Measurements from ENCODE around the gene DEAF1.

The DEAF1 gene

DNA sequence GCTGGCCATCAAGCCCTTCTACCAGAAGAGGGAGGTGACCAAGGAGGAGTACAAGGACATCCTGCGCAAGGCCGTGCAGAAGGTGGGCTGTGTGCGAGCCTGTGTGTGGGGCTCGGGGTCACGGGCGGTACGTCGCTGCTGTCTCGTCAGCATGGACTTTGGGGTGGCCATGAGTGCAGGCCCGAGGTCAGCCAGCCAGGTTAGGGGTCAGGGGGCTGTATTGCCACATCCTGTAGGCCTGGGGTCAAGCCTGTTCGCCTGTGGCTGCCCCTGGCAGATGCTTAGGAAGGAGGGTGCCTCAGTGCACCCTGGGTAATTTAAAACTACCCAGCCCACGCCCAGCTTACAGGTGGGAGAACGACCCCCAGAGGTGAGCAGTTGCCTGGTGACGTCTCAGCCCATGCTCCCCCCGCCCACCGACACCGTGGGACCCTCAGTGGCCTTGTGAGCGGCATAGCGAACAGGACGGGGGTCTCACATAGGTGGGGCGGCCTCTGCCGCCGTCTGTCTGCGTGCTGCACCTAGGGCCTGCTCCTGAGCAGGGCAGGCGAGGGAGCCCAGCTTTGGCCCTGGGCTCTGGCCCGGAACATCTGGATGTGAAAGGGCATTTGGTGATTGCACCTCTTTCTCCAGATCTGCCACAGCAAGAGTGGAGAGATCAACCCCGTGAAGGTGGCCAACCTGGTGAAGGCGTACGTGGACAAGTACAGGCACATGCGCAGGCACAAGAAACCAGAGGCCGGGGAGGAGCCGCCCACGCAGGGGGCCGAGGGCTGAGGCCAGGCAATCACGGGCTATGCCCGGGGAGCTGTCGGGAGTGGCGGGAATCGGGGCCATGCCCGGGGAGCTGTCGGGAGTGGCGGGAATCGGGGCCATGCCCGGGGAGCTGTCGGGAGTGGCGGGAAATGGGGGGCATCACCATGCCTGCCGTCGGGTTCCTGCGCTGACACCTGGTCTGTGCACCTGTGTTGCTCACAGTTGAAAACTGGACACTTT is 83.7 kb downstream of the DEAF1 start:
- no peak for DNase-seq (ENCODE audit: low spot score)

GRCh38 chr11:610146-610801 is 84.7 kb downstream of the DEAF1 start:
- no peak for DNase-seq (ENCODE audit: low spot score)

GRCh38 chr11:609341-609811 is 85.6 kb downstream of the DEAF1 start:
- DNase-seq (ENCODE audit: low spot score), result no peak

DNA sequence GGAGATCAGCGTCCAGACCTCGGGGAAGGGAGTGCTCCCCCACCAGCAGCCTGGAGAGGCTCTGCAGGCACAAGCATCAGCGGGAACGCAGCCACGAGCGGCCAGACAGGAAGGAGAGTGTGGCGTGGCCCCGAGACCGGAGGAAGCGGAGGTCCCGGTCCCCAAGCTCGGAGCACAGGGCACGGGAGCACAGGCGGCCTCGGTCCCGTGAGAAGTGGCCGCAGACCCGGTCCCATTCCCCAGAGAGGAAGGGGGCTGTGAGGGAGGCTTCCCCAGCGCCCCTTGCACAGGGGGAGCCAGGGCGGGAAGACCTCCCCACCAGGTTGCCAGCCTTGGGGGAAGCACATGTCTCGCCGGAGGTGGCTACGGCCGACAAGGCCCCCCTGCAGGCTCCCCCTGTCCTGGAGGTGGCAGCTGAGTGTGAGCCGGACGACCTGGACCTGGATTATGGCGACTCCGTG is 86.2 kb downstream of the DEAF1 start:
- DNase-seq (ENCODE audit: low spot score), result no peak

- no peak for DNase-seq (ENCODE audit: low spot score)
Measured at GRCh38 chr11:607971-608659, 86.9 kb downstream of the DEAF1 start.

DNA sequence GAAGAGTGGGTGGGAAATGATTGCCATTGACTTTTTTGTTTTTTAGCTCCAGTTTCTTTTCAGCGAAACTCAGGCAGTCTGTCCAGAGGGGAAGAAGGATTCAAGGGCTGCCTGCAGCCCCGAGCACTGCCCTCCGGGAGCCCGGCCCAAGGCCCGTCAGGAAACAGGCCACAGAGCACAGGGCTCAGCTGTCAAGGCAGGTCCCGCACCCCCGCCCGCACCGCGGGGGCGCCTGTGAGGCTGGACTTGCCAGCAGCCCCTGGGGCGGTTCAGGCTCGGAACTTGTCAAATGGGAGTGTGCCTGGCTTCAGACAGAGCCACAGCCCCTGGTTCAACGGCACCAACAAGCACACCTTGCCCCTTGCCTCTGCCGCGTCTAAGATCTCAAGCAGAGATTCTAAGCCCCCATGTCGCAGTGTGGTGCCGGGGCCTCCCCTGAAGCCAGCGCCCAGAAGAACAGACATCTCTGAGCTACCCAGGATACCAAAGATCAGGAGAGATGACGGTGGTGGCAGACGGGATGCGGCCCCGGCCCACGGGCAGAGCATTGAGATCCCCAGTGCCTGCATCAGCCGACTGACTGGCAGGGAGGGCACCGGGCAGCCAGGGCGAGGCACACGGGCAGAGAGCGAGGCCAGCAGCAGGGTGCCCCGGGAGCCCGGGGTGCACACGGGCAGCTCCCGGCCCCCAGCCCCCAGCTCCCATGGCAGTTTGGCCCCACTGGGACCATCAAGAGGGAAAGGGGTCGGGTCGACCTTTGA is 87.8 kb downstream of the DEAF1 start:
- no peak for DNase-seq (ENCODE audit: low spot score)

GRCh38 chr11:606245-606644 is 88.8 kb downstream of the DEAF1 start:
- no peak for DNase-seq (ENCODE audit: low spot score)

- DNase-seq (ENCODE audit: low spot score), result no peak
Measured at GRCh38 chr11:605286-606129, 89.5 kb downstream of the DEAF1 start.

GRCh38 chr11:603154-603553 is 91.9 kb downstream of the DEAF1 start:
- no peak for DNase-seq (ENCODE audit: low spot score)

DNA sequence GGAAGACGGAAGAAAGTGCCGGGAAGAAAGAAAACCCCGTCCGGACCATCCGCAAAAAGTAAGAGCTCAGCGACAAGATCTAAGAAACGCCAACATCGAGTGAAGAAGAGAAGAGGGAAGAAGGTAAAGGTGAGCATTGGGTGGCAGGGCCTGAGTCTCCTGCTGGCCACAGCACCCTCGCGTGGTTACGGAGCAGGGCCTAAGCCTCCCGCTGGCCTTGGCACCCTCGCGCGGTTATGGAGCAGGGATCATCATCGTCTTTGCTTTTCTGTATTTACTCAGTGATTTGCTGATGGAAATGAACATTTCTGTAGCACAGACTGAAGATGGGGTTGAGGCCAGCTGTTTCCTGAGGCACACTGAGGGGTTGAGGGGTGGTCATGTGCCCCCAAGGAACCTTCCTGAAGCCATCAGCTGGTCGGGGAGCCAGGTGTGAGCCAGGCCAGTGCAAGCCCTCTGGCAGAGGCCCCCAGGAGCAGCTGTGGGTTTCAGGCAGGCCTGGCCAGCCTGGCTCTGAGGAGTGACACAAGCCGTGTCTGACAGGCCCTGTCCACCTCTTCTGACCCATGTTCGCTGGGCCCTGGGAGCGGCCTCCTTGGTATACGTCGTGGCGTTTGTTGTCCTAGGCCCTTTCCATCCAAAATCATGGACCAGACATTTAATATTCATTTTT is 93.3 kb downstream of the DEAF1 start:
- DNase-seq (ENCODE audit: low spot score), result no peak

DNA sequence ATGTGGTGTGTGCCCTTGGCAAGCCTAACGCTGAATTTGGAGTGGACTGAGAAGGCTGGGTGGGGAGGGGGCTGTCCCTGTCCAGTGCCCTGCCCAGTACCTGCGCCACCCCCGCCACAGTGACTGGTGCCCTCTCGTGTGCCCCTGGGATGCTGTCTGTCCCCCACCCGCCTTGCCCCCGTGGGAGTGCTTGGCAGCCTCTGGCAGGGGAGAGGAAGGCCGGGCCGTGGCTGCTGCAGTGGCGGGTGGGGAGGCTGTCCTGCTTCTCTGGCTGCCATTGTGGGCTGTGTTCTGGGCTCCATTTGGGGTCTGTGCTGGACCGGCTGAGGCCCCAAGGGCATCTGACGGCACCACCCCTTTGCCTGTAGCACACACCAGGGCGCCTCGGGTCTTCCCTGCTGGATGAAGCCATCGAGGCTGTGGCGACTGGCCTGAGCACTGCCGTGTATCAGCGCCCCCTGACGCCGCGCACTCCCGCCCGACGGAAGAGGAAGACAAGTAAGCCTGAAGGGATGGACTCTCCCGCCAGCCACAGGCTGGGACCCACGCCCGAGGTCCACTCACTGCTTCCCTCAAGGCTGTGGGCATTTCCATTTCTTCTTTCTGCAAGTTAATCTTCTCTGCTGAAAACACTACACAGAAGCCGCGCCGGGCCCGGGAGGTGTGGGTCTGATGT is 96.9 kb downstream of the DEAF1 start:
- DNase-seq (ENCODE audit: low spot score), result no peak

DNA sequence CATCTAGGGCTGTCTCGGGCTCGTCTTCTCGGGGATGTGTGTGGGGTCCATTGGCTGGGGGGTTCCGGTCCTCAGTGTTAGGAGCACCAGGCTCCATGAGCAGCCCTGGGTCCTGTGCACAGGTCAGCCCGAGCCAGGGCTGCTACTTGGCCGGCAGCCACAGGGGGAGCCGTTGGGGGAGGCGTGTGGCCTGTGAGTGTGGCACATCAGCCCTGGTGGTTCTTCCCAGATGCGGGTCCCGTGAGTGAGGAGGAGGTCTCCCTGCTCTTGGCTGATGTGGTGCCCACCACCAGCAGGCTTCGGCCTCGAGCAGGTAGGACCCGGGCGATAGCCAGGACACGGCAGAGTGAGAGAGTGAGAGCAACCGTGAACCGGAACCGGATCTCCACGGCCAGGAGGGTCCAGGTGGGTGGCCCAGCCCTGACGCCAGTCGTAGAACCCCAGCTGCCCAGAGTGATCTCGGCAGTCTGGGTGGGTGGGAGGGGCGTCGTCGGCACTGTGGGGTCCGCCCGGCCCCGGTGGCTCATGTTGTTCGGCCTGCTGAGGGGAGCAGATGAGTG is 97.8 kb downstream of the DEAF1 start:
- no peak for DNase-seq (ENCODE audit: low spot score)

DNA sequence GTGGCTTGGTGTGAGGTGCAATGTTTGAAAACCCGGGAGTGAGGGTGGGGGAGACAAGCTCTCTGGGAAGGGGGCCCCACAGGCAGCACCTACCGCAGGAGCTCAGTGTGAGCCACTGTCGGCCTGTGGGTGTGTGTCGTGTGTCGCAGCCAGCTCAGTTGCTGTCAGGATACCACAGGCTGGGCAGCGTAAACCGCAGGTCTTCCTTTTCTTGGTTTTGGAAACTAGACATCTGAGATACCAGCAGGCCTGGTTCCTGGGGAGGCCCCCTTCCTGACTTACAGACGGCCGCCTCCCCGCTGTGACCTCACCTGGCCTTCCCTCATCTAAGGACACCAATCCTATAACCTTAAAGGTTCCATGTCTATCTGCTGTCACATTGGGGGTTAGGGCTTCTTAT is 98.6 kb downstream of the DEAF1 start:
- no peak for DNase-seq (ENCODE audit: low spot score)

DNA sequence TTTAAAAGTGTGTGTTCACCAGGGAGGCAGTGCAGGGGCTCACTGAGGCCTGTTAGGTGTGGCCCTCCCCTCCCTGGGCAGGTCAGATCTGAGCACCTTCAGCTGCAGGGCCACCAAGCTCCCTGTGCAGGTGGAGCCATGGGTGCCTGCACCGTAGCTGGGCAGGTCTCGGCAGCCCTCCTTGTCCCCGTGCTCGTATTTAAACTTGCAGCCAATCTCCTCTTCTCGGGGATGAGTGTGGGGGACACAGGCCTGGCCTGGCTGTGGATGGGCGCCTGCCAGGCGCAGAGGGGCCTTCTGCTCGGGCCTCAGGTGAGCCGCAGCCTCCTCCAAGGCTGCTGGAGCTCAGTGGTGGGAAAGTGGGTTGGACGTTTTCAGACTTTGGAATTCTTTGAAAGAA is 99.6 kb downstream of the DEAF1 start:
- no peak for DNase-seq (ENCODE audit: low spot score)

Data from putamen (tissue), 1 donor.